Body of pancreas (tissue), 4 donors: ENCODE results near the gene FPR1. TPM values are rescaled to one million over a fixed set of nuclear protein-coding genes. Genes with fewer than 3 reads are reported as not detected.

Experiments used
- ATAC-seq: fragments of 150-250 bp; one replicate; pipeline ENCODE4 v1.9.1; 2016
- DNase-seq, 4 donors: peaks; one replicate each; pipeline ENCODE4 v3.0.0-alpha.2; 2019
- H3K27ac ChIP-seq, 4 donors: fragments of 200-600 bp; sonication (generic); 1 replicate in 3 of 4; 2 replicates in 1 of 4; pipeline versions ENCODE4 v1.5.1 to v1.6.1; 2016 to 2019; ENCODE audit warnings: mild to moderate bottlenecking in 1 of 4, mixed read lengths in 1 of 4, moderate library complexity in 1 of 4
- H3K27me3 ChIP-seq, 2 donors: fragments of 200-600 bp; sonication (generic); one replicate each; pipeline ENCODE4 v1.6.0; 2016; ENCODE audit warnings: mild to moderate bottlenecking in 1 of 2
- H3K36me3 ChIP-seq, 2 donors: fragments of 200-600 bp; sonication (generic); replicated peaks in 1 of 2; 2 replicates each; pipeline ENCODE4 v1.5.1; 2016; ENCODE audit warnings: low read depth in 2 of 2; ENCODE audit not compliant: insufficient read depth in 1 of 2
- H3K4me1 ChIP-seq: fragments of 200-600 bp; sonication (generic); one replicate; pipeline ENCODE4 v1.6.0; 2016
- H3K4me3 ChIP-seq, 2 donors: fragments of 200-600 bp; sonication (generic); 1 replicate in 1 of 2; 2 replicates in 1 of 2; pipeline ENCODE4 v1.5.1; 2016 to 2019
- H3K9me3 ChIP-seq, 3 donors: fragments of 200-600 bp; sonication (generic); 1 replicate in 2 of 3; 2 replicates in 1 of 3; pipeline ENCODE4 v1.5.1; 2016
- POLR2A ChIP-seq, 3 donors: fragments of 450-650 bp; IDR thresholded peaks; one replicate each; pipeline ENCODE4 v1.6.1; 2016; ENCODE audit warnings: antibody characterized with exemption in 3 of 3, mild to moderate bottlenecking in 2 of 3
- WGBS, 2 donors: methylation state at CpG; one replicate each; pipeline ENCODE4 v1.1.5; 2017; 5-methylcytosine and 5-hydroxymethylcytosine counted together
- intact Hi-C: fragments of 100-400 bp; cut with DNase I; formaldehyde crosslinking; loops from one replicate; pipeline ENCODE4 v1.15.1; 2023
- total RNA-seq, 2 donors: library from RNA; depleted of rRNA; stranded (reverse); fragments of >200 nt; gene quantifications; one replicate each; pipeline ENCODE4 v1.1.0, GENCODE V29; 2016
- TF ChIP-seq, protein P1 (sequence below), 7 experiments: fragments of 450-650 bp in 4 of 7; fragments of 200-600 bp in 3 of 7; sonication (generic) in 3 of 7; IDR thresholded peaks; one replicate each; pipeline ENCODE4 v1.5.1; 2016 to 2019; ENCODE audit warnings: antibody characterized with exemption in 7 of 7

FPR1 gene
- total RNA-seq, 2 donors from 2014 or later: 4.7 TPM; not detected in 1

DNA sequence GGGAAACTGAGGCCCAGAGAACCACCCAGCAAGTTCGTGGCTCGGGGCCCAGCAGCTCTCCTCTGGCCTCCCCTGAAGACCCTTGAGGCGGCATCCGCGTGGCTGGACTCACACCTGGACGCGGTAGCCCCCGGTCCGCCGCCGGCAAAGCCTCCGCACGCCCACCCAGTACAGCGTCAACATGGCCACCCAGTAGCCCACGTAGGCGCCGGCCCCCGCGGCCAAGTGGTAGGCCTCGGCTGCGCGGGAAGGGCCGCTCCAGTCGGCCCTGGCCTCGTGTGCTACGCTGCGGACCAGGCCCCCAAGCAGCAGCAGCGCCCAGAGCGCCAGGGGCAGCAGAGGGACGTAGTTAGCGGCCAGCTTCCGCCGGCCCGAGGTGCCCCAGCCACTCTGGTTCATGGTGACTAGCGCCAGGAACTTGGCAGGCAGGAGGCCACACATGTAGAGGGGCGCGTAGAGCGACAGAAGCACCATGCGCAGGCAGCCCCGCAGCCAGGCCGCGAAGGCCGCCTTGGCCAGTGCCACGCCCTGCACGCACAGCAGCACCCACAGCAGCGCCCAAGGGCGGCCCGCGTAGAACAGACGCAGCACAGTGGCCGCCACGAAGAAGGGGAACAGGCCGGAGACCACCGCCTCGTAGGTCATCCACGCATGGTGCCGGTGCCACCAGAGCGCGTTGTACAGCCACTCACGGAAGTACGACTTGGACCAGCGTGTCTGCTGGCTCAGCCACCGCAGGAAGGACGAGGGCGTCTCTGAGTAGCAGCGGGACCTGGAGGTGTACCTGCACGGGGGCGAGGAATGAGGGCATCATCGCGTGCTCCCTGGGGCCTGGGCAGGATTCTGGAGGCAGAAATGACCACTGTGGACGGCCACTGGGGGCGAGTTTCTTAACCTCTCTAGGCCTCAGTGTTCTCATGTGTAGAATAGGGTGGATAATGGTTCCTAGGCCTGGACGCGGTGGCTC lies 38.1 kb downstream of the FPR1 start:
- Histone ChIP-seq H3K4me1 (no peaks in the 10 kb centered on the region), H3K36me3 (no peaks in the 10 kb centered on the region), H3K27me3 (no peaks in the 10 kb centered on the region), H3K4me3 (no peak overlapping the region), H3K27ac (no peak overlapping the region), H3K9me3 (no peaks in the 10 kb centered on the region)
- 79 to 94% methylated on average over 38 to 59 of the region's 74 CpGs for WGBS, 2 donors
- DNase-seq (no peak), ATAC-seq (no peak)
- intact Hi-C loops: no loop called here
- no peak for TF ChIP-seq POLR2A (IDR thresholded peaks at IDR 0.05)
- TF ChIP-seq, protein P1, sequence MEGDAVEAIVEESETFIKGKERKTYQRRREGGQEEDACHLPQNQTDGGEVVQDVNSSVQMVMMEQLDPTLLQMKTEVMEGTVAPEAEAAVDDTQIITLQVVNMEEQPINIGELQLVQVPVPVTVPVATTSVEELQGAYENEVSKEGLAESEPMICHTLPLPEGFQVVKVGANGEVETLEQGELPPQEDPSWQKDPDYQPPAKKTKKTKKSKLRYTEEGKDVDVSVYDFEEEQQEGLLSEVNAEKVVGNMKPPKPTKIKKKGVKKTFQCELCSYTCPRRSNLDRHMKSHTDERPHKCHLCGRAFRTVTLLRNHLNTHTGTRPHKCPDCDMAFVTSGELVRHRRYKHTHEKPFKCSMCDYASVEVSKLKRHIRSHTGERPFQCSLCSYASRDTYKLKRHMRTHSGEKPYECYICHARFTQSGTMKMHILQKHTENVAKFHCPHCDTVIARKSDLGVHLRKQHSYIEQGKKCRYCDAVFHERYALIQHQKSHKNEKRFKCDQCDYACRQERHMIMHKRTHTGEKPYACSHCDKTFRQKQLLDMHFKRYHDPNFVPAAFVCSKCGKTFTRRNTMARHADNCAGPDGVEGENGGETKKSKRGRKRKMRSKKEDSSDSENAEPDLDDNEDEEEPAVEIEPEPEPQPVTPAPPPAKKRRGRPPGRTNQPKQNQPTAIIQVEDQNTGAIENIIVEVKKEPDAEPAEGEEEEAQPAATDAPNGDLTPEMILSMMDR (IDR thresholded peaks at IDR 0.05): no peak

DNA sequence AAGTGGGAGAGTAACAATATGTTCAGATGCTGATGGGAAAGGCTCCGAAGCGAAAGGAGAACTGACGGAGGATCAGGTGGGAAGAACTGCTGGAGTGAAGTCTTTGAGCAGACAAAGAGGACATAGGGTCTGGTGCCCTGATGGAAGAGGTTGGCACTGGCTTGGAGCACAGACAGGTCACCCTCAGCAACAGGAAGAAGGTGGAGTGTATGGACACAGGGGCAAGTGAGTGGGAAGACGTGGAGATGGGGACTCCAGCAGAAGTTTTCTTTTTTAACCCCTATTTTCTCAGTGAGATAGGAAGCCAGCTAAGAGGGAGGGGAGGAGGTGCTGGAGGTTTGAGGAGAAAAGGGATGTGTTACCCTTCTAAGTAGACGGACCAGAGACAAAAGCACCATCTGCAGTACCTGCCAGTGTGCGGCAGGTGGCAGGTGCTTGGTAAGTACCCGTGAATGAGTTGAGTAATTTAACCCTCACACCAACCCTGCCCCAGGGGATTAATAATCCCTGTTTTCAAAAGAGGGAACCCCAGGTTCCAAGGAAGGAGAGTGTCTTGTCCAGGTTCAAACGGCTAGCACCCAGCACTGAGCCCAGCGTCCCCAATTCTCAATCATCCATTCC lies 39.1 kb downstream of the FPR1 start:
- ATAC-seq: no peak
- 29 to 37% methylated on average over 9 of the region's 9 CpGs for WGBS, 2 donors
- H3K4me1 ChIP-seq: no peaks in the 10 kb centered on the region
- TF ChIP-seq, protein P1 (IDR thresholded peaks at IDR 0.05): peak; percentile 10 to 40 (median 30)
- no peak for TF ChIP-seq POLR2A (IDR thresholded peaks at IDR 0.05)
- no peak overlapping the region for H3K4me3 ChIP-seq
- no peaks in the 10 kb centered on the region for H3K27me3 ChIP-seq
- H3K9me3 ChIP-seq: no peaks in the 10 kb centered on the region
- intact Hi-C loops: no loop called here
- peak in 2 of 4 donors; percentile 27 to 34 for DNase-seq
- H3K27ac ChIP-seq: no peak overlapping the region
- H3K36me3 ChIP-seq: no peaks in the 10 kb centered on the region

GRCh38 chr19:51711702-51712101 lies 40.0 kb downstream of the FPR1 start:
- intact Hi-C loops: no loop called here
- Histone ChIP-seq H3K4me3 (no peak overlapping the region), H3K9me3 (no peaks in the 10 kb centered on the region), H3K36me3 (no peaks in the 10 kb centered on the region), H3K27ac (no peak overlapping the region), H3K4me1 (no peaks in the 10 kb centered on the region), H3K27me3 (no peaks in the 10 kb centered on the region)
- WGBS, 2 donors: 65 to 82% methylated on average over 1 of the region's 1 CpG
- TF ChIP-seq, protein P1 (IDR thresholded peaks at IDR 0.05): no peak
- no peak for TF ChIP-seq POLR2A (IDR thresholded peaks at IDR 0.05)
- ATAC-seq (no peak), DNase-seq (no peak)

DNA sequence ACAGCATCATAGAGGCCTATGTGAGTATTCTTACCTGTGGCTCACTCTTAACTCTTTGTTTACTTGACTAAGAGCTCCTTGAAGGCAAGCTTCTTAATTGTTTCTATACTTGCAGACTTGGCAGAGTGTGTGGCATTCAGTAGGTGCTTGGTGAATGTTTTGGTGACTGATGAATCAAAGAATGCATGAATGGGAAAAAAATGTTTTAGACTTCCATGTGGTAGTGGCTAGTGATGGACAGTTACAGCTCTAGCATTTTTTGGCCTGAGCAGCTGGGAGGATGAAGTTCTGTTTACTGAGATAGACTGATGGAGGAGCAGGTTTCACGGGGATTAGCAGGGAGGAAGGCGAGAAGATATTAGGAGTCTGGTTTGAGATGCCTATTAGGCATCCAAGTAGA lies 41.5 kb downstream of the FPR1 start:
- H3K4me1 ChIP-seq: peaks cover 7% of the 10 kb centered on the region
- H3K36me3 ChIP-seq: no peaks in the 10 kb centered on the region
- ATAC-seq (no peak), DNase-seq (no peak)
- no peak for TF ChIP-seq POLR2A (IDR thresholded peaks at IDR 0.05)
- TF ChIP-seq, protein P1 (IDR thresholded peaks at IDR 0.05): no peak
- 39 to 60% methylated on average over 2 of the region's 2 CpGs for WGBS, 2 donors
- no peak overlapping the region for H3K4me3 ChIP-seq
- no peaks in the 10 kb centered on the region for H3K27me3 ChIP-seq
- H3K27ac ChIP-seq: no peak overlapping the region
- intact Hi-C loops: no loop called here
- H3K9me3 ChIP-seq: no peaks in the 10 kb centered on the region
